DMS153 treated with DMSO at 0.1 percent for 48 hours (cell line): ENCODE data around the gene SLC12A3.
A peak's percentile ranks its signal among the peaks of the same experiment; 100 is the strongest.

Experiments used
- DNase-seq: peaks from one replicate; lab custom pipeline; 2025; ENCODE audit not compliant: unreplicated experiment; lab: John Stamatoyannopoulos, UW

SLC12A3 gene

DNA sequence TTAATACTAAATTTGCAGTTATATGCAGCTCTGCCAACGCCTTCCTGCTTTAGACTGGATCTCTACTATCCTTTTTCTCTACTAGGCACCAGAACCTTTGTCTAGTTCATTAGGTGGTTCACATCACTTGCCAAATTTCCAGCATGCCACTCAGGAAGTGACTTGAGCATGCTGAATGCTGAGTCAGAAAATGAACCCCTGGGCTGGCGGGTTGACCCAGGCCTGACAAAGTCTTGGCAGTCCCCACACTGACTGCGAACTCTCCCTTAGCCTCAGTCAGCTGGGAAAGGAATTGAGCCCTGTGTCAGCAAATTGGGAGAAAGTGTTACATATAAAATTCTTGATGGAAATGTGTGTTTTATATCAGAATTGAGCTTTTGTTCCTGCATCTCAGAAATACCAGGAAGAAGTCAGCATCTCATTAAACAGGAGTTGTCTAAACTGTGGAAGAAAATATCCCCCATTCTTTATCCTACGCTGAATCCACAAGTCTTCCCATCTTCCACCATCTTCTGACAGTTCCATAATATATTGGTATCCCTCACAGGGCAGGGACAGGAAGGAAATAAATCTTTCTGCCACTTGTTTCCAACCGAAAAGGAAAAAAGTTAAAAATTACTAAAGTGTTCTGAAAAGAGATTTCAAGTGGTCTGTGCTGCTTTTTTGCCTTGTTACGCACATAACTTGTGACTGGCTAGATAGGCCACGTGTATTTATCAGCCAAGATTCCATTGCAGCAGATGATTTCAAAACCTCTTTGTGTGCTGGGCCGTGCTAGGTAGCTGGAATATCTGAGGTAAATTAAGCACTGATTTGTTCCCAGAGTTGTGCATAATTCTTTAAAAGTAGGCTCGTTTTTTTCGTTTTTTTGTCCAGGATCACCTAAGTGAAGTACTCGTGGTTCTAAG is 16.7 kb upstream of the SLC12A3 start:
- DNase-seq = no peak

DNA sequence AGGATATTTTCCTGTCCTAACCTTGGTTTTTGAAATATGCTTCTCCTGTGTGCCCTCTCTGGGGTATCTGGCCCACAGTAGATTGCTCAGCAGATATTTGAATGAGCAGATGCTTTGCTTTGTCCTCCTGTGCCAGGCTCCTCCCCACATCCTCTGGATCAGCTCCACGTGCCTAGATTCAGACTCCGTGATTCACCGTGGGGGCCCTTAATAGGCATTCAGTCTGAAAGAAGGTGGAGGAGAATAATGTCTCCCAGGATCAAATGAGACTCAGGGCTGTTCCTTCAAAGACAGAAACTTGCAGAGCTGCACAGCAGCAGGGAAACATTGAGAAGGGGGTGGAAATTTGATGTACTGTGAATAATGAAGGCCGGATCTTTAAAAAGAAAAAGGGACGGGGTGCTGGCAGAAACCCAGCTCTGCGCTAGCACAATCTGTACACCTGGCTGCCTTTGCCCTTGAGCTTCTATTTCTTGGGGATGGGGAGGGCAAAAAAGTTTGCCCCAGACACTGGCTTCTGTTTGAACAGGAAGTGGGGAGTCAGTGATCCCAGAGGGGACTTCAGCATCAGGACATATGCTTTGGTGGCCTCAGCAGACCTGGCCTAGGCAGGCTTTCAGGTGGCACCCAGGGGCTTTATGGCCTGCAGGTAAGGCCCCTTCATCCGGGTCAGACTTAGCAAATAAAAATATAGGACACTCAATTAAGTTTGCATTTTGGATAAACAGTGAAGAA is 15.9 kb upstream of the SLC12A3 start:
- no peak for DNase-seq

DNA sequence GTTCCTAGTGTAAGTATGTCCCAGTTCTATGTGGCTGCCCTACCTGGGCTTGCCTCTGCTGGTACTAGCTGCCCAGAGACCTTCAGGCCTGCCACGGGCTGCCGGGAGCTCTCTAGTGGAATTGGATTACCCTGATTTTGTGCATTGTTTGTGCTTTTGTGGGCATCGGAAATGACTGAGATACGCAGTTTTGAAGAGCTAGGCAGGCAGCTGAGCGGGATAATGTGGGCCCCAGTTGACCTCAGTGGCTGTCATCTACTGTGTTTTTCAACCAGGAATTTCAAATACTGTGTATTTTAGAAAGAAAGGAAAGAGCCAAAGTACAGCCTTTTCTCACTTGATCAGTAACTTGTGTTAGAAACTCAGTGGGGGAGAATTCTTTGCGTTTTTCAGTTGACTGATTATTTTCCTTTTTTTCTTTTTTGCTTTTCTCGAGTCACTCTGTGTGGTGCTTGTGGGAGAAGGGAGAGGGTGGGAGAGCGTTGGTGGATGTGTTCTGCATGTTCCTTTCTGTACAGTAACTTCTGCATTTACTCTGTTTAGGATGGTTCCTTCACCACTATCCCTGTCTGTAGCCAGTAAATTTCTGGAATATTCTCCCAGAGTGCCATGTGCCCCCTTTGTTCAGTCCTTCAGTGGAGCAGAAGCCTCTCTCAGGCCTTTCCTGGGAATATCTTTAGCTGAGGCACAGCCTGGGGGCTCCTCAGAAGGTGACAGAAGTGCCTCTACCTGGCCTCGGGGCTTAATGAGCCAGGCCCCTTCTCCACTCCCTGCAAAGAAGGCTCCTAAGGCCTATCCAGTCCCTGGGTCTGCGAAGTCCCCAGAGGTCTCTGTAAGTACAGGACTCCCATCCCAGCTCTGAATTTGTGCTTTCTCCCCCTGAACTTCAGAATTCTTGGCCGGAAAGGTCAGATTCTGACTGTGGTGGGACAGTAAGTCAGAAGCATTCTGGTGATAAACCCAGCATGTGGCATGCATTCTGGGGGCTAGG is 15.0 kb upstream of the SLC12A3 start:
- DNase-seq = no peak

DNA sequence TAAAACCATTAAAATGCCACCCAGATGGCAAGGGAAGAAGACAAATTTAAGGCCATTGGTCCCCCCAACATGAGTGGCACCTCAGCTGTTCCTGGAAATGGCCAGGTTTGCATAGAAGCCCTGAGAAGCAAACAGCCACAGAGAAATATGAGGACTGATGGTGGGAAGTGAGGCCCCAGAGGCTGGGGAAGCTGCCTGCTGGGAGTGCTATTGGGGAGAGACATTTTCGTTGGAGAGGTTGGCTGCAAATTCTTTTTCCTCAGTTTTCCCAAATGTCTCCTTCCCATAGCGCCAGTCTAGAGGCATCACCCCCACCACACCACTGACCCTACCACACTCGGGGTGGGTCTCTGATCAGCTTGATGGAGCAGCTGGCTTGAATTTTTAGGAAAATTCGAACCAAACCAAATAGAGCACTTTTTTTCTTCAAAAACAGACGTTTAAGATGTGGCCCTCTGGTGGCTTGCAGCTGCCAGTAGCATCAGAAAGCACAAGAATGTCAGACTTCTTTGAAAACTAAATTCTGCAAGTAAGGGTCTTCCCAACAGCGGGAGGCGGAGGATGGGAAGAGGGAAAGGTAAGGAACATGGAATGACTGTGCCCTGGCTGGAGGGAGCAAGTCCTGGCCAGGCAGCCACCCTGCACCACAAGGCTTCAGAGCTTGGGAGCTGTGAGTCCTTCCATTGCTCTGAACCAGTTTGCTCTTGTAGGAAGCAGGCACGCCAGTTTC is 13.2 kb upstream of the SLC12A3 start:
- no peak for DNase-seq

DNA sequence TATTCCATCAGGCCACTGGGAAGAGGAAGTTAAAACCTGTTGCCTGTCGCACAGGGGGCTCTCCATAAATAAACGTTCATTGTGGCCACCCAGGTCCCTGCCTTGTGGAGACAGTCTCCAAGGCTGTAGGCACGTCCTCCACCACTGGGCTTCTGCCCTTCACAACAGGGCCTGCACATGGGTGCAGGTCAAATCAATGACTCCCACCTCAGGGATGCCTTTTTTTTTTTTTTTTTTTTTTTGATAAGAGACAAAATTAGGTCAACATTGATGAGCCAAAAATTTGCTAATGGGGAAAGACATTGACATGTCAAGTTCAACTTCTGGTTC is 12.6 kb upstream of the SLC12A3 start:
- no peak for DNase-seq

DNA sequence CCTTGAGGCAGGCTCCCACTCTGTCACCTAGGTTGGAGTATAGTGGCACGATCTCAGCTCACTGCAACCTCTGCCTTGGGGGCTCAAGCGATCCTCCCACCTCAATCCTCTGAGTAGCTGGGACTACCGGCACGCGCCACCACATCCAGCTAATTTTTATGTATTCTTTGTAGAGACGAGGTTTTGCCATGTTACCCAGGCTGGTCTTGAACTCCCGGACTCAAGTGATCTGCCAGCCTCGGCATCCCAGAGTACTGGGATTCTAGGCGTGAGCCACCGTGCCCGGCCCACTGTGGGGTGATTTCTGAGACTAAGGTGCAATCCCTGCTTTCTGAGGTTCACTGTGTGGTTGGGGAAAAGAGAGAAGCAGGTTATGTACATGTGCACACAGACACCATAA is 12.0 kb upstream of the SLC12A3 start:
- no peak for DNase-seq

DNA sequence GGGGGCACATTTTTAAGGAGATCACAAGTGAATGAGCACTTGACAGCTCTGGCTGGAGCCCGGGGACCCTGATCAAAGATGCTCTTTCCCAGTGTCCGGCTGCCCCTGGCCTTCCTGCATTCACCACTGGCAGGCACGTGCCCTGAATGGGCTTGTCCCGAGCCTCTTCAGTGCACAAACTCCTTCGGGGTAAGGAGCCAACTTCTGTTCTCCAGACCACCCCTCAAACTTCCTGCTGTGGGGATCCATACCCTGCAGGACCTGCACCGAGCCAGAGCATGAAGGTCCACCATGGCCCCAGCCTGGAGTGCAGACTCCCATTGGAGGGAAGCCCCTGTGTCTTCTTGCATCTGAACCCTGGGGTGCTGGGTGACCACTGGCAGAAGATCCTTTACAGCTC is 9.8 kb upstream of the SLC12A3 start:
- no peak for DNase-seq

DNA sequence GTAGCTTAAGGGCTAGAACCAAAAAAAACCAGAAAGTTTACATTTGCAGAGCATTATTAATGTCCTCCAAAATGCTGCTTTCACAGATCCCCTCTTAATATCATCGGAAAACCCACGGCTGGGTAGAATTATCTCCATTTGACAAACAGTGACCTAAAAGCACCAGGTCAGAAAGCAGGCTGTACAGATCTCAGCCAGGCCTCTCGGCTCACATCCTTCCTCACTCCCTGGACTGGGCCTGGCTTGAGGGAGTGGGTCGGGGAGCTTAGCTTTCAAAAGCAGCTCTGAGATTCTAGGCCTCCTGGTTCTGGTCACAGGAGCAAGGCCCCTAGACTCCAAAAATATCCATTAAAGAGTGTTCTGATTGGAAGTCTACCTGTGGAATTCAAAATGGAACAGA is 9.1 kb upstream of the SLC12A3 start:
- DNase-seq = no peak

DNA sequence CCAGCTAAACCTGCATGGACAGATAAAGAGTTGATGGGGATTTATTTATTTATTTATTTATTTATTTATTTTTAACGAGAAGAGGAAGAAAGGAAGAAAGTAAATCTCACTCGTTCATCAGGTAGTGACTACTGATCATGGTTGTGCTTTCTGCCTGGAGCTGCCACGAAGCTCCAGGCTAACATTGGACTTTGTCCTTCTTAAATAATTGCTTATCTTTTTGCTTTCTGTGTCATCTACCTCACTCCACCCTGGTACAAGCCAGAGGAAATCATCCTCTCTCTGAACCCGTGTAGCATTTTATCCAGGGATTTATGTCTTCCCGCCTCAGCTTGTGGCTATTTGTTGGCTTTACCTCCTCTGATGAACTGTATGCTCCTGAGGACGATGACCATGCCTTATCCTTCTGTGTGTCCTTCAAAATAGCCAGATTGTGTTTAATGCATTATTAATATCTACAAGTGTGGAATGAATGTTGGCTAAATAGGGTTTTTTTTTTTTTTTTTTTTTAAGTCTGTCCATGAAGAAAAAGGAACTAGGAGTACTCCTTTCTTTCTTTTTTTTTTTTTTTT is 8.0 kb upstream of the SLC12A3 start:
- DNase-seq = no peak

DNA sequence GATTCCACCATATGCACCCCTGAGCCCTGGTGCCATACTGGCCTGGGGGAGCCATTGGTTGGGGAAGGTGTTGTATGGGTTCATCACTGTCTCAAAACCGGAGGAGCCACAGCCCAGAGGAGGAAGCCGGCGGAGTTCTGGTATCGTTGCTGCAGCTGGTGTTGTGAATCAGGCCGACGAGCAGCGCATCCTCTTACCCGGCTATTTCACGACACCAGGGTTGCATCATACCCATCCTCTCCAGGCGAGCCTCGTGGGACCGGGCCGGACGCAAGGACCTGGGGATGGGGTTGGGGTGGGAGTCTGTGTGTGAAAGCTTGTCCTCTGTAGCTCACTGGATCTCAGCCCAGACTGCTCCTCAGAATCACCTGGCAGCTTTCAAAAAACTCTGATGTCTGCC is 6.6 kb upstream of the SLC12A3 start:
- no peak for DNase-seq

DNA sequence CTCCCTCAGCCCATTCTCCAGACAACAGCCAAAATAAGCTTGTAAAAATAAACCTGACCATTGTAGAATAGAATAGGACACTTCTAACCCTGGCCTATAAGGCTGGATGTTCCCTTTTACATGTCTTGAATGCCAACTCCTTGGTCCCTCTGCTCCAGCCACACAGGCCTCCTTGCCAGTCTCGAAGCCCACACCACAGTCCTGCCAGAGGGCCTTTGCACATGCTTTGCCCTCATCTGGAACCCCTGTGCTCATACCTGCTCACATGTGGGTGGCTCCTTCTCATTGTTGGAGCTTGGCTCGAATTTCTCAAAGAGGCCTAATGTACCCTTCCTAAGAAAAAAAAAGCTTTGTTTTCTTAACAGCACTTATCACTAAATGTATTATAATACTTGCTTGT is 5.4 kb upstream of the SLC12A3 start:
- no peak for DNase-seq

DNA sequence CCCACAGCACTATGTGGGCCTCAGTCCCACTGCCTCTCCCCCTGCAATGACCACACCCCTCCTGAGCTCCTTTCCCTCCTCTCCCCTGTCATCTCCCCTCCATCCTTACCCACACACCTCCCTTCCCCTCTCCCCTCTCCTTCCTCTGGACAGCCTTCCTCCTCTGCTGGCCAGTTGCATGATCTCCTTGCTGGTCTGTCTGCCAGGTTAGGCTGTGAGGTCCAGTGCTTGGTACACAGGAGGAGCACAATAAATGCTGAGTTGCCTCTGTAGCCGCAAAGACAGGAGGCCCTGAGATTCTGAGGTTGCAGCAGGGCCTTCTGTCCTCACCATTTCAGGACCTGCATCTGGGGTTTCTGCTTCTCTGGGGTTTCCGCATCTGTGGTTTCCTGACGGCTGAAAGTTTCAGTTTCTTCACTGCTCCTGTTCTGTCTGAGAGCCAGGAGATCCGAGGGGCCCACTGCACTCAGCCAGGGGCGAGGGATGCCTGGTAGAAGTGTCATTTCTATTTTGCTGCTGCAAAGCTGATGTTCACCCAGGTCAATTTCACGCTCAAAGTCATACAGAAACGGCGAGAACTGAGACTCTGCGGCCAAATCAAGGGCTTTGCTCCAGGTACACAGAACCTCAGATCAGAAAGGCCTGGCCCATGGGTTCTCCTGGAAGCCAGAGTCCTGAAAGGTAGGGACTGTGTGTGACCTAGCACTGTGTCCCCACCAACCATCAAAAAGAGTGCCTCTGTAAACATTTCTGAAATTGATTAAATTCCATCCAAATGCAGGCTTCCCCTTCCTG is 4.6 kb upstream of the SLC12A3 start:
- no peak for DNase-seq

DNA sequence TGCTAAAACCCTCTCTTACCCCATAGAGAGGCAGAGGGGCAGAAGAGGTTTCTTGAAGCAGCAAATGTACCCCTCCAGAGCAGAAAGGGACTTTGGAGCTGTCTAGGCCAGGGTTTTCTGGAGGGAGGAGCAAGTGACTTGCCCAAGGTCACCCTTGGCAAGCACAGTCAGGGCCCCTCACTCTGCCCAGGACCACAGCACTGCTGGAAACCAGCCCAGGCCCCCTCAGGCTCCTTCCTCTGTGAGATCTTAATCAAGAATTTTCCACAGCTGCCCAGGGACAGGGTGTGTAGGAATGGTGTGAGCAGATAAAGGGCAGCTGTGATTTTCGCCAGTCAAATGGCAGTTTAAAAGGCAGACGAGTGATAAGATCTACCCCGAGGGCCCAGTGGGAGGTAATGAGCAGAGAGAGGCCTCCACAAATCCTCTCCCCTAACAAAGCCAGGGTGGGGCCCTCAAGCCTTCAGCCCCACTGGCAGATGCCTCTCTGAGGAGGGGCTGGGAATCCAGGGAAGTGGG is 3.9 kb upstream of the SLC12A3 start:
- DNase-seq = no peak

DNA sequence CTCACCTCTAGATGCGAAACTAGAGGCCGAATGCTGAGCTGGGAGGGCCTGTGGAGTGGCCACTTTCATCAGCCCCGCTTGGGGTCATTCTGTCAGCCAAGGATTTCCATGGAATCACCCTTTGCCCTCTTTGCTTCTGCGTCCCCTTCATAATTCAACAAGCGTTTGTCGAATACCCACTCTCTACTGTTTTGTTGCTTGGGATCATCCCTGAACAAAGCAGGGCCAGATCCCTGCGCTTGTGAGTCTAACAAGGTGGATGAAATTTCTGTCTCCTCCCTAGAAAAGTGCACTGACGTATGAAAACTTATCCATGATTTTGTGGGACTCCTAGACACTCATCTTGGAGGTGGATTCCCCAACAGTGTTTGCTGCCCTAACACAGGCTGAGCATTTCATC is 3.3 kb upstream of the SLC12A3 start:
- DNase-seq = no peak

DNA sequence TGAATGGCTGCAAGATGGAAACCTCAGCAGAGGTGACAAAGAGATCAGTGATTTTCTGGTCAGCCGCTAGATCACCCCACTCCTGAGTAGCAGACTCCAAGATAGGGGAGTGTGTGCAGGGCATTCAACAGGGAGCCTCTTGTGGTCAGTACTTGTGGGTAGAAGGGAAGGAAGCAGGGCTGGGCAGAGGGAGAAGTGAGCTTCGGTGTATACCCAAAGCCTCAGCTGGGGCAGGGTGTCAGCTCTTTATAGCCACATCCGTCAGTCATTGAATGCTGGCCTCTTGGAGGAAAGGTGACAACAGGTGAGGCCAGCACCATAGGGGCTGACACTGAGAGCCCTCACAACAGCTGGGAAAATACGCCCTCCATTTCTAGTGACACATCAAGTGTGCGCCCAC is 2.2 kb upstream of the SLC12A3 start:
- DNase-seq = no peak

DNA sequence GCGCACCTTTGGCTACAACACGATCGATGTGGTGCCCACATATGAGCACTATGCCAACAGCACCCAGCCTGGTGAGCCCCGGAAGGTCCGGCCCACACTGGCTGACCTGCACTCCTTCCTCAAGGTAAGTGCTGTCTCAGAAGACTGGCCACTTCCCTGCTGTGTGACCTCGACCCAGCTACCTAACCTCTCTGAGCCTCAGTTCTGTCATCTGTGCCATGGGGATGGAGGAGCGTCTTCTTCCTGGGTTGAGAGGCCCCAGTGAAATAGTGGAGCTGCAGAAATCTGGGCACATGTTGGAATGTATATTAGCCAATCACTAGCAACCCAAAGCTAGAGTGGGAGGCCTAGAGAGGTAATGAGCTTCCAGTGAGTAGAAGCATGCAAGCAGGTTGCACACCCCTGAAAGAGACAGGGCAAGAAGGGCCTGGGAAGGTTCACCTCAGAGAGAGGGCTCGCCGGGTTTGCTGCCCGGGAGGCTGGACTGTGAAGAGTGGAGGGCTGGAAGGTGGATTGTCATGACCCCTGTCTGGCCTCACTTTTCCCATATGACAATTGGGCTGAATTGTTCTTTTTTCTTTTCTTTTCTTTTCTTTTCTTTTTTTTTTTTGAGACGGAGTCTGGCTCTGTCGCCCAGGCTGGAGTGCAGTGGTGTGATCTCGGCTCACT is 521 bp downstream of the SLC12A3 start:
- DNase-seq = no peak

DNA sequence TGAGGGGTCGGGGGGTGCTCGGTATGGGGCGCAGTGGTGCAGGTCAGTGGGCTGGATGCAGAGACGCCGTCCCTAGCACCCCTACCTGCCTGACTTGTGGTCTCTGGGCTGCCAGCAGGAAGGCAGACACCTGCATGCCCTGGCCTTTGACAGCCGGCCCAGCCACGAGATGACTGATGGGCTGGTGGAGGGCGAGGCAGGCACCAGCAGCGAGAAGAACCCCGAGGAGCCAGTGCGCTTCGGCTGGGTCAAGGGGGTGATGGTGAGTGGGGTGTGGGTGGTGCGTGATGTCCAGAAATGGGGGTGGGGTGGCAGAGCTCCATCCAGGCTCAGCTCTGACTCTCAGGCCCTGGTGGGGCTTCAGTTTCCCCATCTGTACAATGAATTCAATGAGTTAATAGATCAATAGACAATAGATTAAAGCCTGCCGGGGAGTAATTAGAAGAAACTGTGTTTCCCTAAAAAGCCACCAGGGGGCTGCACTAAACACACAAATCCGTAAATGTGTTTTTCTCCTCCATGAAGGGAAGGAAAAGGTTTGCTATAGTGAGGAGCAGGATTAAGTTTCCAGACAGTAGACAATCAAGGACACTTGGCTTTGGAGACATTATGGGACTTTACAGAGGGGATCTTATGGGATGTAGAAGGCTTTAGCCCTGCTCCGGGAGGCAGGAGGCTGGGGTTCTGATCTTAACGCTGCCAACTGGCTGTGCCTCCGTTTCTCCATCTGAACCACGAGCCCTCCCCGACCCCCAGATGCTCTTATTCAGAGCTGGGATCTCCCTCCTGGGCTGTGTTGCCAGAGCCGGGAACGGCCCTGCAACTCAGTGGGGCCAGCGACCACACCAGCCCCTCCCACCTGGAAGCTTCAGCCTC is 2.2 kb downstream of the SLC12A3 start:
- DNase-seq = peak; percentile 28

DNA sequence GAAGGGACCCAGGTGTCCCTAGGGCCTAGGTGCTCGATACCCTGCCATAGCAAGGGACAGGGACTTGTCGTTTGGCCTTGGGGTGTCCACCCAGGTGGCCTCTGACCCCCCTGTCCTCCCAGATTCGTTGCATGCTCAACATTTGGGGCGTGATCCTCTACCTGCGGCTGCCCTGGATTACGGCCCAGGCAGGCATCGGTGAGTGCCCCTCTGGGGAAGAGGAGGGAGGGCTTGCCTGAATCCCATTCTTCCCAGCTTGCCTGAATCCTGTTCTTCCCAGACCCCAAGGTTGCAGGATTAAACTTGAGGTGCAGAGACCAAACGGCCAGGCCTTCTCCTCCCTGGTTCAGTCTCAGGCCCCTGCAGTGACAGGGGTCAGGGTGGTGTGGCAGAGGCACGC is 3.2 kb downstream of the SLC12A3 start:
- no peak for DNase-seq
